MCF 10A (cell line): ENCODE measurements around the gene ZBTB7C. TPM values are rescaled to one million over a fixed set of nuclear protein-coding genes. Genes with fewer than 3 reads are reported as not detected.
A peak's percentile ranks its signal among the peaks of the same experiment; 100 is the strongest.

Experiments used
- BruUV-seq: library from RNA; stranded (reverse); fragments of 400-500 nt; replicated peaks from 2 replicates; lab custom pipeline; 2021; lab: Mats Ljungman, UMichigan
- CTCF ChIA-PET: fragments of 300-600 bp; sonication (Branson Sonifier 250); formaldehyde crosslinking; extraction: SDS; loops from one replicate; lab custom pipeline; 2021; ENCODE audit warnings: antibody characterized with exemption, inconsistent platforms; lab: Yijun Ruan, JAX
- POLR2A ChIA-PET: fragments of 300-600, 350-650 bp; sonication (Branson Sonifier 250); formaldehyde crosslinking; extraction: SDS; loops from one replicate; lab custom pipeline; 2020; ENCODE audit warnings: antibody characterized with exemption, inconsistent platforms; lab: Yijun Ruan, JAX
- DNase-seq: peaks from one replicate; pipeline ENCODE4 v3.0.0-alpha.2; 2018; ENCODE audit not compliant: unreplicated experiment
- H3K27ac Mint-ChIP-seq: one replicate; pipeline ENCODE4 v1.8.0; 2022; ENCODE audit warnings: mild to moderate bottlenecking, low read depth, mixed read lengths; ENCODE audit not compliant: unreplicated experiment
- H3K27me3 Mint-ChIP-seq: one replicate; pipeline ENCODE4 v1.8.0; 2022; ENCODE audit warnings: mixed read lengths; ENCODE audit not compliant: insufficient read depth, unreplicated experiment
- H3K36me3 Mint-ChIP-seq: one replicate; pipeline ENCODE4 v1.8.0; 2022; ENCODE audit warnings: mild to moderate bottlenecking, moderate library complexity, mixed read lengths; ENCODE audit not compliant: insufficient read depth, unreplicated experiment
- H3K4me1 Mint-ChIP-seq: one replicate; pipeline ENCODE4 v1.8.0; 2022; ENCODE audit warnings: mixed read lengths; ENCODE audit not compliant: insufficient read depth, unreplicated experiment
- H3K4me3 Mint-ChIP-seq: one replicate; pipeline ENCODE4 v1.8.0; 2022; ENCODE audit warnings: mild to moderate bottlenecking, moderate library complexity, mixed read lengths; ENCODE audit not compliant: unreplicated experiment
- H3K9me3 Mint-ChIP-seq: one replicate; pipeline ENCODE4 v1.8.0; 2022; ENCODE audit warnings: mixed read lengths; ENCODE audit not compliant: unreplicated experiment
- CTCF ChIP-seq: fragments of 200-600 bp; IDR thresholded peaks from one replicate; pipeline ENCODE4 v1.8.0; 2022; ENCODE audit warnings: antibody characterized with exemption, mild to moderate bottlenecking; ENCODE audit not compliant: unreplicated experiment
- intact Hi-C: fragments of 100-400 bp; cut with micrococcal nuclease; formaldehyde crosslinking; loops from 2 replicates; pipeline ENCODE4 v1.14.1; 2022
- total RNA-seq: library from RNA; stranded (reverse); gene quantifications from 2 replicates; pipeline ENCODE4 v1.2.3, GENCODE V29; 2022

The ZBTB7C gene
- total RNA-seq, 1 experiment from 2014 or later = 0.42 TPM

DNA sequence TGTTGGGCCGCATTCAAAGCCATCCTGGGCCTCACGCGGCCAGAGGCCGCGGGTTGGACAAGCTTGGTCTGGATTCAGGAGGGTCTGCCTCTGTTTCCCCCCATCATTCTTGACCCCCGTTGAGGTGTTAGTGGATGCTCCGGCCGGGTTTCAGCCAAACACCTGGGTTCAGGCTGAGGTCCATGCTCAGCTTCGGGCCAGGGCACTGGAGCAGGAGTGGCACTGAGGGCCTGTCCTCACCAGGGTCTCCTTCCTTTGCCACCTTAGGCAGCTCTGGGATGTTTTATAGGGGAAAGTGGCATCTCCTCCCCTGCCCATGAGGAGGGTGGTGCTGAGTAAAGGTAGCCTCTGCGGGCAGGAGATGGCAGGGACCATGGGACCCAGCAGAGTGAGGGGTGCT, 401.8 kb downstream of the ZBTB7C start:
- H3K36me3 Mint-ChIP-seq = no peaks in the 10 kb centered on the region
- H3K27ac Mint-ChIP-seq = no peak overlapping the region
- no peaks in the 10 kb centered on the region for H3K9me3 Mint-ChIP-seq
- TF ChIP-seq CTCF = no peak
- intact Hi-C loops = no loop called here
- no peak overlapping the region for H3K4me3 Mint-ChIP-seq
- H3K27me3 Mint-ChIP-seq = peaks cover 13% of the 10 kb centered on the region
- BruUV-seq = no TSS peak
- POLR2A ChIA-PET = interaction anchor here (0.9 kb wide), 1 partner anchor 79 kb away, joined by 4 read pairs; no protein-coding TSS in a partner anchor
- DNase-seq = no peak
- H3K4me1 Mint-ChIP-seq = peaks cover 19% of the 10 kb centered on the region
- CTCF ChIA-PET = interaction anchor here (0.6 to 3.8 kb wide), 15 partner anchors 10 to 1373 kb away, joined by 3 to 37 read pairs (median 3); no protein-coding TSS in a partner anchor

DNA sequence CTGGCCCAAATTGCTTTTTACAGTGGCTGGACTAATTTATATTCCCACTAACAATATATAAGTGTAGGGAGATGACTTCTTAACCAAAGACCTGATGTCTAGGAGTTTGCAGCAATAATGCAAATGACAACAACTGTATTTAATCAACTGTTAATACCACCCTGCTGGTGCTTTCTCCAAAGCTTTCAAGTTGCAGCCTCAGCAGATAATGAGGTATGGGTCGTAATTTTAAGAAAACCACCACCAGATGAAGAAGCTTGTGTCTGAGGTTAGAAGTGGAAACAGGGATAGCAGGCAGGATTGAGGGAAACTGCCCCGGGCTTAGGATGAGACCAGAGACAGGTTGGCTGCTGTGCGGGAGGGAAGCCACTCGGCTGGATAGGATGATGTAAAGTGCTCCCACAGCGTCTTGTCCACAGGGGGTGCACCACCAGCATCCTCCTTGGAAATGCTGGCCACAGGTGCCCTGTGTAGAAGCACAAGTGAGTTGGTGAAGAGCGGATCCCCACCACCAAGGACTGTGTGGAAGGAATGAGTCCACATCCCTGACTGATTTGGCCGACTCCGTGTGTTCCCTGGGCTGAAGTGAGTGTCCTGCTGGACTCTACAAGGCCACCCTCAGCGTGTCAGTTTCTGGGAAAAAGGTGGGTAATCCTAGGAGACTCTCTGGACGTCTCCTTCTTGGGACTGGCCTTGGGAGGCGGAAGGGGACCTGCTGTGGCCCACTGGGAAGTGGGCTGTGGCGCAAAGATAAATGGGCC, 402.6 kb downstream of the ZBTB7C start:
- H3K9me3 Mint-ChIP-seq = no peaks in the 10 kb centered on the region
- BruUV-seq = no TSS peak

GRCh38 chr18:48004577-48004976, 404.6 kb downstream of the ZBTB7C start:
- DNase-seq = peak; percentile 35
- no TSS peak for BruUV-seq
- H3K4me3 Mint-ChIP-seq = no peak overlapping the region
- H3K36me3 Mint-ChIP-seq = no peaks in the 10 kb centered on the region
- POLR2A ChIA-PET = interaction anchor here (0.7 to 1.3 kb wide), 4 partner anchors 13 to 75 kb away, joined by 3 read pairs; no protein-coding TSS in a partner anchor
- intact Hi-C loops = loop anchor here (5.0 kb wide), 1 partner anchor 72 kb away; the partner anchor contains the start of gene SMAD2
- CTCF ChIA-PET = interaction anchor here (0.6 to 1.9 kb wide), 8 partner anchors 14 to 1522 kb away, joined by 3 to 9 read pairs (median 3); no protein-coding TSS in a partner anchor
- no peaks in the 10 kb centered on the region for H3K27me3 Mint-ChIP-seq
- TF ChIP-seq CTCF = no peak
- no peak overlapping the region for H3K27ac Mint-ChIP-seq
- peaks cover 21% of the 10 kb centered on the region for H3K4me1 Mint-ChIP-seq
- no peaks in the 10 kb centered on the region for H3K9me3 Mint-ChIP-seq

More for the DNA sequence above, 402.6 kb downstream of the ZBTB7C start:
- no peak for DNase-seq
- POLR2A ChIA-PET = interaction anchor here (0.5 kb wide), 1 partner anchor 88 kb away, joined by 5 read pairs; no protein-coding TSS in a partner anchor
- no peaks in the 10 kb centered on the region for H3K36me3 Mint-ChIP-seq
- CTCF ChIA-PET = interaction anchor here (0.7 to 3.8 kb wide), 7 partner anchors 9 to 83 kb away, joined by 3 to 37 read pairs (median 6); no protein-coding TSS in a partner anchor
- H3K4me1 Mint-ChIP-seq = peaks cover 21% of the 10 kb centered on the region
- H3K27ac Mint-ChIP-seq = no peak overlapping the region
- intact Hi-C loops = no loop called here
- H3K4me3 Mint-ChIP-seq = no peak overlapping the region
- H3K27me3 Mint-ChIP-seq = peaks cover 5% of the 10 kb centered on the region
- no peak for TF ChIP-seq CTCF
